Stimulated activated CD8-positive, alpha-beta memory T cell treated with anti-CD3 and anti-CD28 coated beads, Interleukin-4, amount 100 ng/mL, for 24 hours (primary cell): ENCODE results near the gene CLDN7.
A peak's percentile ranks its signal among the peaks of the same experiment; 100 is the strongest.

ENCODE experiments used
- DNase-seq: peaks from one replicate; pipeline ENCODE4 v3.0.0-alpha.2; 2020; ENCODE audit warnings: low read depth

Gene CLDN7

GRCh38 chr17:7262192-7262934 is at the start of gene CLDN7:
TSS of gene CLDN7 (minus strand) at chr17:7262478. CDS start at chr17:7262043, 435 bp downstream.
- DNase-seq, result no peak

GRCh38 chr17:7311110-7311705 is 48.9 kb upstream of the CLDN7 start:
- DNase-seq, result no peak

- DNase-seq, result no peak
Observed at GRCh38 chr17:7309628-7310027, 47.4 kb upstream of the CLDN7 start.

GRCh38 chr17:7308625-7309433 is 46.6 kb upstream of the CLDN7 start:
- DNase-seq, result peak; percentile 74

- no peak for DNase-seq
Observed at GRCh38 chr17:7307686-7308624, 45.7 kb upstream of the CLDN7 start.

- DNase-seq, result peak; percentile 100
Observed at GRCh38 chr17:7306911-7307685, 44.8 kb upstream of the CLDN7 start, which contains the start of gene EIF5A. TSS of gene EIF5A (plus strand) at chr17:7307628. CDS start at chr17:7309636, 2,008 bp downstream.

GRCh38 chr17:7304179-7304578 is 41.9 kb upstream of the CLDN7 start:
- no peak for DNase-seq

GRCh38 chr17:7296189-7296861 is 34.0 kb upstream of the CLDN7 start:
- peak; percentile 61 for DNase-seq

- no peak for DNase-seq
Observed at GRCh38 chr17:7295230-7296180, 33.2 kb upstream of the CLDN7 start.

- DNase-seq, result peak; percentile 69
Observed at GRCh38 chr17:7294614-7295153, 32.4 kb upstream of the CLDN7 start, which contains the start of gene YBX2. TSS of gene YBX2 (minus strand) at chr17:7294639. CDS start at chr17:7294500, 139 bp downstream.

GRCh38 chr17:7293816-7294613 is 31.7 kb upstream of the CLDN7 start:
- no peak for DNase-seq

GRCh38 chr17:7293159-7293558 is 30.9 kb upstream of the CLDN7 start:
- no peak for DNase-seq

- DNase-seq, result no peak
Observed at GRCh38 chr17:7292729-7293128, 30.5 kb upstream of the CLDN7 start.

GRCh38 chr17:7292194-7292593 is 29.9 kb upstream of the CLDN7 start:
- DNase-seq, result no peak

GRCh38 chr17:7290685-7291084 is 28.4 kb upstream of the CLDN7 start:
- no peak for DNase-seq

- no peak for DNase-seq
Observed at GRCh38 chr17:7290166-7290565, 27.9 kb upstream of the CLDN7 start.

- no peak for DNase-seq
Observed at GRCh38 chr17:7289256-7290032, 27.2 kb upstream of the CLDN7 start.
